22Rv1 (cell line): ENCODE measurements around the gene KRTDAP.

Experiments used
- H3K27ac ChIP-seq: fragments of 450-650 bp; 2 replicates; pipeline ENCODE4 v1.5.1; 2017
- ZFX ChIP-seq: fragments of 450-650 bp; IDR thresholded peaks from 2 replicates; pipeline ENCODE4 v1.6.1; 2017; ENCODE audit warnings: antibody characterized with exemption, borderline replicate concordance
- TF ChIP-seq, protein P1 (sequence below): fragments of 450-650 bp; IDR thresholded peaks from 2 replicates; pipeline ENCODE4 v1.5.1; 2017; ENCODE audit warnings: mild to moderate bottlenecking

KRTDAP gene

DNA sequence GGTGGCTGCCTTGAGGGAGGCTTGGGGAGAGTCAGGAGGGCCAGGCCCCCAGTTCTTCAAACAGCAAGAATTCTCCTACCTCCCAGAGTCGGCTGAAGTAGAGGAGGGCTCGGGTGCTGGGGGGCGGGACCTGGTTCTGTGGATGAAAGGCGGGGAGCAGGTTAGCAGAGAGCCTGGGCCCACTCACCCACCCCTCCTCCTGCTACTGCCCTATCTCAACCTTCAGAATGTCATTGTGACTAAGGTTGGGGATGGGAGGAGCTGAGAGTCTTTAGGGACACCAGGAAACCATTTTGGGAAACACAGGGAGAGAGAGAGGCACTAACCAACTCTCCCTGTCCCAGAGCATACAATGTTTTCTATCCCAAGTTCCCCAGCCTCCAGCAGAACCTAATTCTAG, 12.5 kb upstream of the KRTDAP start:
- TF ChIP-seq, protein P1, sequence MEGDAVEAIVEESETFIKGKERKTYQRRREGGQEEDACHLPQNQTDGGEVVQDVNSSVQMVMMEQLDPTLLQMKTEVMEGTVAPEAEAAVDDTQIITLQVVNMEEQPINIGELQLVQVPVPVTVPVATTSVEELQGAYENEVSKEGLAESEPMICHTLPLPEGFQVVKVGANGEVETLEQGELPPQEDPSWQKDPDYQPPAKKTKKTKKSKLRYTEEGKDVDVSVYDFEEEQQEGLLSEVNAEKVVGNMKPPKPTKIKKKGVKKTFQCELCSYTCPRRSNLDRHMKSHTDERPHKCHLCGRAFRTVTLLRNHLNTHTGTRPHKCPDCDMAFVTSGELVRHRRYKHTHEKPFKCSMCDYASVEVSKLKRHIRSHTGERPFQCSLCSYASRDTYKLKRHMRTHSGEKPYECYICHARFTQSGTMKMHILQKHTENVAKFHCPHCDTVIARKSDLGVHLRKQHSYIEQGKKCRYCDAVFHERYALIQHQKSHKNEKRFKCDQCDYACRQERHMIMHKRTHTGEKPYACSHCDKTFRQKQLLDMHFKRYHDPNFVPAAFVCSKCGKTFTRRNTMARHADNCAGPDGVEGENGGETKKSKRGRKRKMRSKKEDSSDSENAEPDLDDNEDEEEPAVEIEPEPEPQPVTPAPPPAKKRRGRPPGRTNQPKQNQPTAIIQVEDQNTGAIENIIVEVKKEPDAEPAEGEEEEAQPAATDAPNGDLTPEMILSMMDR = no peak
- TF ChIP-seq ZFX = no peak
- no peak overlapping the region for H3K27ac ChIP-seq

DNA sequence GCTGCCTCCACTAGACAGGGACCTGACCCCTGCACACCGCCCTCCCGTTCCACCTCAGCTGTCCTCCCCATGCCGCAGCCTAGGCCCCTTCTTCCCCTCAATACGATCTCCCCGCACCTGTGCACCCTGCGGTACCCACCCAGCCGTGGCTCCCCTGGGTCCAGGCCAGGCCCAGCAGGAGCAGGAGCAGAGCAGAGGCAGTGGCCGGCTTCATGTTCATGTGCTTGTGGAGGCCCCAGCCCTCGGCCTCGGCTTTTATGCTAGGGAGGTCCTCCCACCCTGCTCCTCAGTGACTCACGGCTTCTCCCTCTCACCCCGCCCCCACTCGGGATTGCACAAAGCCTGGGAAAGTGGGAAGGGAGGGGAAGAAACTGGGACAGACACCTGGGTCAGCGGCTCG, 11.4 kb upstream of the KRTDAP start:
- H3K27ac ChIP-seq = no peak overlapping the region
- TF ChIP-seq, protein P1 = no peak
- TF ChIP-seq ZFX = no peak

DNA sequence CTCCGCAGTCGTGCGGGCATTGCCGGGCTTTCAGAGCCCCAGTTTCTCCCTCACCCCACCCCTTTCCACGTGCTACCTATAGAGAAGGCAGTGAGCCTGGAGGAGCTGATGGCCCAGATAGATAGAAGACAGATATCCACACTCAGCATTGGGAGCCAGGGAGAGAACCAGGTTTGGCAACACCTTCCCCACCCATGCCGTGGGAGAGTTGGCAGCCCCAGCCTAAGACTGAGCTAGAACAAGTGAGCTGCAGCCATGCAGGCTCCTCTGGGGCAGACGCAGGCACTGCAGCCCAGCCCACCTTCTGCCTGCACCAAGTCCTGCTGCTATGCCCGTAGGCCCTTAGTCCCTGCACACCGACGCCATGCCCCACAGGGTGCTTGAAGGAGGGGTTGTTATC, 10.3 kb upstream of the KRTDAP start:
- H3K27ac ChIP-seq = no peak overlapping the region
- TF ChIP-seq ZFX = no peak
- TF ChIP-seq, protein P1 = no peak

DNA sequence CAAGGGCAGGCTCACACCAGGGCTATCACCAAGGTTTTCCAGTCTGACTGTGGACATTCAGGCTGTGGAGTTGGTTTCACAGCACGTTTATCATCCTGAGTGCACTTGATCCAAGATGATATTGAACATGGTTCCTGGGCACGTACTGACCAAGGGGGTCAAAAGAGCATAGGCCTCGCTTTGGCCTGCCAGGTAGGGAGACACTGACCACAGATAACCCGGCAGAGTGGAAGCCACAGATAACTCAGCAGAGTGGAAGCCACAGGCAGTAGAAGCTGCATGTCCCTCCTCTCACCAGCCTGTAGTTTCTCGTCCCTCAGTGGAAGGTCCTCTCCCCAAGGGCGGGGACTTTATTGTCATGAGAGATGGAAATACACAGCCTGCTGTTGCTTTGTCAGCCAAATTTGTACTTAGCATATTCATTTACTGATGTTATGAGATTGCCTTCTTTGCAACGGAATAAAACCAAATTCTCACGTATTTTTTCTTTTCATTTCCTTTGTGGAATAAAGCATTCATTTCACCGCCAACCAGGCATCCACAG, 8.8 kb upstream of the KRTDAP start:
- no peak overlapping the region for H3K27ac ChIP-seq
- TF ChIP-seq, protein P1 = no peak
- no peak for TF ChIP-seq ZFX

DNA sequence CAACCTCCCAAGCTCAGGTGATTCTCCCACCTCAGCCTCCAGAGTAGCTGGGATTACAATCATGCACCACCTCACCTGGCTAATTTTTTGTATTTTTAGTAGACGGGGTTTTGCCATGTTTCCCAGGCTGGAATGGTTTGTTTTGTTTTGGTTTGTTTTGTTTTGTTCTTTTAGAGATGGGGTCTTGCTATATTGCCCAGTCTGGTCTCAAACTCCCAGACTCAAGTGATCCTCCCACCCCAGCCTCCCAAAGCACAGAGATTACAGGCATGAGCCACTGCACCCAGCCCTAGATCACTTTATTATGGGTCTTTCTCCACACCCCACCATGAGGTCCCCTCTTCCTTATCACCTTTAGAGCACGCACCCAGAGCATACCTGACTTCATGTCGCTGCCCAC, 8.0 kb upstream of the KRTDAP start:
- H3K27ac ChIP-seq = no peak overlapping the region
- TF ChIP-seq, protein P1 = no peak
- TF ChIP-seq ZFX = no peak

DNA sequence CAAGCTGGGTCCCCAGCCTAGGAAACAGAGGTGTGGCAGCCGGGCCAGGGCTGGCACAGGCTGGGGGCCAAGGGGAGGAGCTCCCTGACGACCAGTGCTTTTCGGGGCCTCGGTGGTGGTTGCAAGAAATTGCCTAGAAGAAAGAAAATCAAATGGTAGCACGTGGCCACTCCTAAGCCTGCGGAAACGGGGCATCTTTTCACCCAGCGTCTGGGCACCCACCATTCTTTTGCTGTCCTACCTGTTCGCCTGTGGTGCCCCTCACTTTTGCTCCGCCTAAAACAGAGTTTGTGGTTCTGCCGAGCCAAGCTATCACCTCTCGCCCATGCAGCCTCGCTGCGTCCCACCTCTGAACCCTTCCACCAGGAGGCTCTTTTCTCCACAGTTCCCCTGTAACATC, 7.1 kb upstream of the KRTDAP start:
- H3K27ac ChIP-seq = no peak overlapping the region
- TF ChIP-seq, protein P1 = no peak
- TF ChIP-seq ZFX = no peak

DNA sequence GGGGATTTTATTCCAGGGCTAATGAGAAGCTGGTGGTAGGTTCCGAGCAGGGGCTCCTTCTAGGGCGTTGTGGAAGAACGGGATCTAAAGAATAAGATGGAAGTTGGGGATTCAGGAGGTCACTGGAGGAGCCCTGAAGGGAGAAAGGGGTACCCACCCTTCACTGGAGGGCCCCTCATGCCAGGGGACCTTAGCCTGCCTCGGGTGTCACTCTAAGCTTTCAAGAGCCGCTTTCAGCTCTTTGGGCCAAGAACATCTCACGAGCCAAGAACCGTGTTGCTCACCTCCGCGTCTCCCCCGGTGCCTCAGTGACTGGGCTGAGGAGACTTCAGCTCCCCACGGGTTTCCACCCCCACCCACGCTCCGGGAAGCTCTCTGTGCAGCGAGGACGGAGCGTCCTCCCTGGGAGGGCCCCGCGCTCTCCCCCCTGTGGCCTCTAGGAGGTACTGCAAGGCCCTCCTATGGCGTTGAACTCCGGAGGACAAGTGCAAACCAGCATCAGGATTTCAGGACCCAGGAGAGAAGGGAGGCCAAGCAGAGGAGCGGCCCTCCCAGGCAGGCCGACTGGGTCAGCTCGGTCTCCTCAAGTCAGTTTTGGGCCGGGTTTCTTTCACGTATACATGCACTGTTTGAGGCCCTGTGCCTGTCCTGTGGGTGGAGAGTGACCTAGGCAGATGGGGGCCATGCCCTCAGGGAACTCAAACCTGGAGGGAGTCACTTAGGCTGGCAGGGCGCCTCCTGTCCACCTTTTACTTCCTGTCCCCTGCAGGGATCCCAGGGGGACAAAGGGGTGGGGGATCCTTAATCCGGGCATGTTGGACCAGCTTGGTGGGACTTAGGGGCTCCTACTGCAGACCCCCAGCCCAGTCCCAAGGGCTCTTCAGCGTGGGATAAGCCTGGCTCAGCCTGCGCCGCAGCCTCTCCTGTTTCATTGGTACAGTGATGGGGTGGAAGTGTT, 5.1 kb upstream of the KRTDAP start:
- TF ChIP-seq ZFX = no peak
- TF ChIP-seq, protein P1 = peak; percentile 94
- no peak overlapping the region for H3K27ac ChIP-seq
